Neural progenitor cell (in vitro differentiated cells): ENCODE results near the gene PLIN4.

Experiments
- CTCF ChIP-seq: fragments of 200-600 bp; sonication (generic); IDR thresholded peaks from 2 replicates; pipeline ENCODE4 v1.5.1; 2017; ENCODE audit warnings: antibody characterized with exemption, mild to moderate bottlenecking
- EZH2 ChIP-seq: fragments of 200-600 bp; sonication (generic); IDR thresholded peaks from 2 replicates; pipeline ENCODE4 v1.6.1; 2017; ENCODE audit warnings: antibody characterized with exemption, mild to moderate bottlenecking, moderate library complexity
- EZH2phosphoT487 ChIP-seq: fragments of 200-600 bp; sonication (generic); IDR thresholded peaks from 2 replicates; pipeline ENCODE4 v1.6.1; 2017; ENCODE audit warnings: antibody characterized with exemption

DNA sequence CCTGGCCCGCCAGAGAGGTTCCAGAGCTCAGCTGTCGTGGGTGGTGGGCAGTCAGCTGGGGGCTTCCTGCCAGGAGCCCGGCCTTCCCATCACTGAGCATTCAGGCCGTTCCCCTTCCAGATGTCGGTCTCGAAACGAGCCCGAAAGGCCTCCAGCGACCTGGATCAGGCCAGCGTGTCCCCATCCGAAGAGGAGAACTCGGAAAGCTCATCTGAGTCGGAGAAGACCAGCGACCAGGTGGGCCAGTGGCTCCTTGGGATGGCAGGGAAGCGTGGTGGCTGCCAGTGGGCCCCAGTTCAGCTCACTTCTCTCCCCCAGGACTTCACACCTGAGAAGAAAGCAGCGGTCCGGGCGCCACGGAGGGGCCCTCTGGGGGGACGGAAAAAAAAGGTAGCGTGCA lies 26.8 kb downstream of the PLIN4 start:
- no peak for TF ChIP-seq CTCF
- no peak for TF ChIP-seq EZH2
- no peak for TF ChIP-seq EZH2phosphoT487
